GM10266 (cell line): Measurements from ENCODE around the gene LPAR1.

Experiments used
- DNase-seq: peaks from one replicate; pipeline ENCODE4 v3.0.0; 2012; ENCODE audit errors: extremely low spot score
- CTCF ChIP-seq: IDR thresholded peaks from 2 replicates; pipeline ENCODE4 v1.5.1; 2012; ENCODE audit warnings: mild to moderate bottlenecking, low read depth; ENCODE audit not compliant: control insufficient read depth, insufficient read depth; ENCODE audit errors: missing control alignments

LPAR1 gene

GRCh38 chr9:111030492-111030891 is 7.8 kb downstream of the LPAR1 start:
- TF ChIP-seq CTCF, result no peak
- DNase-seq, result no peak

GRCh38 chr9:111029260-111029659 is 9.0 kb downstream of the LPAR1 start:
- no peak for DNase-seq

GRCh38 chr9:111027798-111028197 is 10.5 kb downstream of the LPAR1 start:
- no peak for DNase-seq
- TF ChIP-seq CTCF, result no peak

More at GRCh38 chr9:111029260-111029659, 9.0 kb downstream of the LPAR1 start:
- TF ChIP-seq CTCF, result no peak

DNA sequence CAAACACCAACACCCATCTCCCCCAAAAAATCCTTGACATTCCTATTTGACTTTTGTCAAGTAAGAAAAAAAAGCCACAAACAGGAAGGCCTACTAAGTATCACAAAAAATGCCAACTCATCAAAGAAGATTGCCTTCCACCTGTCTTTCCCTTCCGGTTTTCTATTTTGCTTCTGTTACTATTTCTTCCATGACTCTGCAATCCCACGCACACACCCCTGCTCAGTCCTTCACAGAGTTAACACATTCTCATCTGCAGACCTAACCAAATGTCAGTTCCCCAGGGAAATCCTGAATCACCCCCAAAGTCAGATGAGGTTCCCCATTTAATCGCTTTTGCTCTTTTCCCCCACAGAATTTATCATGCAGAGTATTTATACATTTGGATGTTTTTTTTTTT is 15.1 kb downstream of the LPAR1 start:
- TF ChIP-seq CTCF, result no peak
- DNase-seq, result no peak

- no peak for DNase-seq
- no peak for TF ChIP-seq CTCF
Measured at GRCh38 chr9:111020594-111020993, 17.7 kb downstream of the LPAR1 start.

- no peak for DNase-seq
- TF ChIP-seq CTCF, result no peak
Measured at GRCh38 chr9:111016426-111017045, 21.7 kb downstream of the LPAR1 start.

- no peak for DNase-seq
- TF ChIP-seq CTCF, result no peak
Measured at GRCh38 chr9:111016016-111016415, 22.3 kb downstream of the LPAR1 start.
